RWPE2 (cell line): Measurements from ENCODE around the gene TGFBR2.

Experiments used
- ATAC-seq: fragments of 200-7000 bp; cut with Tn5 transposase; 3 replicates; pipeline ENCODE4 v1.9.1; 2021; ENCODE audit warnings: low read depth
- DNase-seq: peaks from one replicate; pipeline ENCODE4 v3.0.0-alpha.2; 2020; ENCODE audit warnings: low spot score
- H3K27ac ChIP-seq: fragments of 450-650 bp; 2 replicates; pipeline ENCODE4 v1.5.1; 2017; ENCODE audit warnings: mild to moderate bottlenecking; ENCODE audit not compliant: poor library complexity, severe bottlenecking
- H3K27me3 ChIP-seq: fragments of 250-450 bp; sonication (Bioruptor Pico); 2 replicates; pipeline ENCODE4 v1.5.1; 2021; ENCODE audit warnings: mild to moderate bottlenecking, moderate library complexity; ENCODE audit not compliant: insufficient read depth, poor library complexity, severe bottlenecking
- H3K36me3 ChIP-seq: fragments of 250-450 bp; sonication (Bioruptor Pico); 2 replicates; pipeline ENCODE4 v1.5.1; 2020; ENCODE audit warnings: low read depth, mild to moderate bottlenecking, moderate library complexity
- H3K4me1 ChIP-seq: fragments of 250-450 bp; sonication (Bioruptor Pico); 2 replicates; pipeline ENCODE4 v1.5.1; 2021; ENCODE audit warnings: mild to moderate bottlenecking, moderate library complexity; ENCODE audit not compliant: insufficient read depth, poor library complexity, severe bottlenecking
- H3K4me3 ChIP-seq: fragments of 250-450 bp; sonication (Bioruptor Pico); 2 replicates; pipeline ENCODE4 v1.5.1; 2021; ENCODE audit warnings: mild to moderate bottlenecking, moderate library complexity; ENCODE audit not compliant: severe bottlenecking
- H3K9me3 ChIP-seq: fragments of 250-450 bp; sonication (Bioruptor Pico); 2 replicates; pipeline ENCODE4 v1.5.1; 2021; ENCODE audit warnings: mild to moderate bottlenecking, moderate library complexity; ENCODE audit not compliant: severe bottlenecking
- CTCF ChIP-seq: fragments of 450-650 bp; IDR thresholded peaks from one replicate; pipeline ENCODE4 v1.5.1; 2017; ENCODE audit warnings: mild to moderate bottlenecking, moderate library complexity; ENCODE audit not compliant: poor library complexity, severe bottlenecking

TGFBR2 gene

GRCh38 chr3:30637310-30638219 lies 31.2 kb downstream of the TGFBR2 start:
- ATAC-seq = no peak
- Histone ChIP-seq H3K27ac (no peak overlapping the region), H3K4me3 (no peak overlapping the region), H3K36me3 (peaks cover 94% of the 10 kb centered on the region), H3K4me1 (peaks cover 22% of the 10 kb centered on the region), H3K27me3 (no peaks in the 10 kb centered on the region), H3K9me3 (no peaks in the 10 kb centered on the region)
- DNase-seq = no peak
- no peak for TF ChIP-seq CTCF

- peaks cover 12% of the 10 kb centered on the region for H3K4me1 ChIP-seq
- no peaks in the 10 kb centered on the region for H3K27me3 ChIP-seq
- no peak for DNase-seq
- no peaks in the 10 kb centered on the region for H3K9me3 ChIP-seq
- no peak overlapping the region for H3K4me3 ChIP-seq
- ATAC-seq = no peak
- TF ChIP-seq CTCF = no peak
- H3K36me3 ChIP-seq = peaks cover 89% of the 10 kb centered on the region
- H3K27ac ChIP-seq = peak overlapping the region; percentile 1
These were observed 32.4 kb downstream of the TGFBR2 start for GRCh38 chr3:30638685-30639412.

GRCh38 chr3:30639937-30640336 lies 33.5 kb downstream of the TGFBR2 start:
- H3K4me3 ChIP-seq = no peak overlapping the region
- ATAC-seq (no peak), DNase-seq (no peak)
- peaks cover 10% of the 10 kb centered on the region for H3K4me1 ChIP-seq
- no peak overlapping the region for H3K27ac ChIP-seq
- no peak for TF ChIP-seq CTCF
- H3K27me3 ChIP-seq = no peaks in the 10 kb centered on the region
- H3K9me3 ChIP-seq = no peaks in the 10 kb centered on the region
- H3K36me3 ChIP-seq = peaks cover 89% of the 10 kb centered on the region

GRCh38 chr3:30640851-30641250 lies 34.5 kb downstream of the TGFBR2 start:
- H3K27ac ChIP-seq = no peak overlapping the region
- H3K9me3 ChIP-seq = no peaks in the 10 kb centered on the region
- TF ChIP-seq CTCF = no peak
- H3K4me3 ChIP-seq = no peak overlapping the region
- H3K27me3 ChIP-seq = no peaks in the 10 kb centered on the region
- peaks cover 10% of the 10 kb centered on the region for H3K4me1 ChIP-seq
- no peak for ATAC-seq
- DNase-seq = no peak
- peaks cover 89% of the 10 kb centered on the region for H3K36me3 ChIP-seq
